Esophagus squamous epithelium (tissue), 5 donors: Measurements from ENCODE around the gene SLC6A9. TPM values are rescaled to one million over a fixed set of nuclear protein-coding genes. Genes with fewer than 3 reads are reported as not detected.

Experiments
- DNase-seq: peaks from one replicate; lab custom pipeline; 2025; lab: John Stamatoyannopoulos, UW
- H3K27ac ChIP-seq, 4 donors: fragments of 200-600 bp; sonication (generic); one replicate each; pipeline ENCODE4 v1.5.1; 2016 to 2019; ENCODE audit warnings: mild to moderate bottlenecking in 1 of 4
- H3K27me3 ChIP-seq, 4 donors: fragments of 200-600 bp; sonication (generic); 1 replicate in 3 of 4; 2 replicates in 1 of 4; pipeline versions ENCODE4 v1.5.1 to v1.6.0; 2017 to 2021; ENCODE audit warnings: antibody characterized with exemption in 1 of 4
- H3K36me3 ChIP-seq, 3 donors: fragments of 200-600 bp; sonication (generic); one replicate each; pipeline ENCODE4 v1.5.1; 2016 to 2019
- H3K4me1 ChIP-seq, 3 donors: fragments of 200-600 bp; sonication (generic); one replicate each; pipeline ENCODE4 v1.5.1; 2017 to 2019
- H3K4me3 ChIP-seq, 4 donors: fragments of 200-600 bp; sonication (generic); 1 replicate in 3 of 4; 2 replicates in 1 of 4; pipeline ENCODE4 v1.5.1; 2016 to 2019; ENCODE audit warnings: mild to moderate bottlenecking in 2 of 4, moderate library complexity in 1 of 4
- H3K9me3 ChIP-seq, 3 donors: fragments of 200-600 bp; sonication (generic); one replicate each; pipeline ENCODE4 v1.5.1; 2016 to 2019
- CTCF ChIP-seq, 6 experiments: fragments of 450-650 bp in 4 of 6; fragments of 200-600 bp in 2 of 6; sonication (generic) in 2 of 6; IDR thresholded peaks; one replicate each; pipeline ENCODE4 v1.5.1; 2016 to 2019; ENCODE audit warnings: antibody characterized with exemption in 6 of 6, mild to moderate bottlenecking in 4 of 6, moderate library complexity in 4 of 6
- POLR2A ChIP-seq, 4 donors: fragments of 450-650 bp; IDR thresholded peaks; one replicate each; pipeline ENCODE4 v1.6.1; 2017; ENCODE audit warnings: antibody characterized with exemption in 4 of 4, mild to moderate bottlenecking in 4 of 4, moderate library complexity in 3 of 4
- WGBS, 2 donors: methylation state at CpG; one replicate each; pipeline ENCODE4 v1.1.5; 2018; 5-methylcytosine and 5-hydroxymethylcytosine counted together
- intact Hi-C: fragments of 100-400 bp; cut with DNase I; formaldehyde crosslinking; loops from one replicate; pipeline ENCODE4 v1.15.0; 2022
- total RNA-seq, 4 donors: library from RNA; depleted of rRNA; stranded (reverse); fragments of >200 nt; gene quantifications; one replicate each; pipeline ENCODE4 v1.1.0, GENCODE V29; 2016
- donor health status: DM: yes; HTN: yes; CAD: no.

Gene SLC6A9
- total RNA-seq, 4 donors from 2014 or later: 10.4 to 40.0 (median 23.2) TPM

- WGBS, 2 donors: 84% methylated on average over 3 of the region's 3 CpGs
These were observed 3.9 kb downstream of the SLC6A9 start for GRCh38 chr1:44027320-44027719.

DNA sequence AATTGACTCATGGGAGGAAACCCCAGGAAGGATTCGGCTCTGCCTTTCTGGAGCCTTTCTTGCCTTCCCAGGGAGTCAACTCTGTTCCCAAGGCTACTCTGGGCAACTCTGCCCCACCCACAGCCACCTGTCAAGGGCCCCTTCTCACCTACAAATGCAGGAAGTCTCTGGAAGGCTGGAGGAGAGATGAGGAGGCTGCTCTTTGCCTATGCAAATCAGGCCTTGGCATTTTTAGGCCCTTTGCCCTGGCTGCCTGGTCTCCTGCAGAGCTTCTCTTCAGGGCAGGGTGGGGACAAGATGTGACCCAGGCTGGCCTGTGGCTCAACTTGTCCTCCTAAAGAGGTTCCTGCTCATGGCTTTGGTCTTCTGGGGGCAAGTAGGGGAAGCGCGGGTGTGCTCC is 5.4 kb downstream of the SLC6A9 start:
- Histone ChIP-seq H3K27ac (peak overlapping the region; percentile 61 to 99 (median 70)), H3K4me3 (no peak overlapping the region), H3K36me3 (peaks cover 0 to 32% (median 0%) of the 10 kb centered on the region in 3 donors), H3K9me3 (no peaks in the 10 kb centered on the region), H3K27me3 (no peaks in the 10 kb centered on the region), H3K4me1 (peaks cover 52 to 89% (median 52%) of the 10 kb centered on the region in 3 donors)
- intact Hi-C loops: no loop called here
- no peak for DNase-seq
- 69 to 74% methylated on average over 3 of the region's 3 CpGs for WGBS, 2 donors
- TF ChIP-seq POLR2A (IDR thresholded peaks at IDR 0.05): peak in 1 of 4 donors; percentile 19
- TF ChIP-seq CTCF (IDR thresholded peaks at IDR 0.05): no peak

More at GRCh38 chr1:44027320-44027719, 3.9 kb downstream of the SLC6A9 start:
- intact Hi-C loops: no loop called here
- H3K36me3 ChIP-seq: peaks cover 0 to 19% (median 0%) of the 10 kb centered on the region in 3 donors
- no peak overlapping the region for H3K4me3 ChIP-seq
- peak overlapping the region in 3 of 4 donors; percentile 68 to 99 (median 97) for H3K27ac ChIP-seq
- DNase-seq: no peak
- TF ChIP-seq CTCF (IDR thresholded peaks at IDR 0.05) (no peak), POLR2A (IDR thresholded peaks at IDR 0.05) (no peak)
- peaks cover 55 to 87% (median 55%) of the 10 kb centered on the region in 3 donors for H3K4me1 ChIP-seq
- no peaks in the 10 kb centered on the region for H3K27me3 ChIP-seq
- no peaks in the 10 kb centered on the region for H3K9me3 ChIP-seq

DNA sequence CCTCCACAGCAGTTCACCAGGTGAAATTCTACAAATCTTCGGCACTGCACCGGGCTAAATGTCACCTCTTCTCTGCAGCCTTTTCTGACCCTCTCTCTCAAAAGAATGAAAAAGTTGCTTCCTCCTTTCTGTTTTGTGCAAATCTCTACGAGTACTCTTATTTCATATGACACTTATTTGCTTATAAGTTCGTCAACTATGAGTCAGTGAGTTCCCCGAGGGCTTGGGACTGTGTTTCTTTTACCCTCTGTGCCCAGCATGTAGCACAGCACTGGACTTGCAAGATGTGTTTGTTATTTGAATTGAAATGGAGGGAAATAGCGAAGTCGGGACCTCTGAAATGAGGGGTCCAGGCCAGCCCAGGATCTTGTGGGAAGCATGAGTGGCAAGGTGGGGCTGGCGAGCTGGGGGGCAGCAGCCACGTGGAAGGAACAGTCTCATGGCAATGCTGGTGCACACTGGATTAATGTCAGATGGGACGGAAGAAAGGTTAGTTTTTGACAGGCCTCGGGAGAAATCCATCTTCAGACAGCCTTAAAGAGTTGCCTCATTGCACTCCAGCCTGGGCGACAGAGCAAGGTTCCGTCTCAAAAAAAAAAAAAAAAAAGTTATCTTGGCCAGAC is 6.2 kb downstream of the SLC6A9 start:
- Histone ChIP-seq H3K4me3 (no peak overlapping the region), H3K27ac (peak overlapping the region; percentile 66 to 99 (median 70)), H3K9me3 (no peaks in the 10 kb centered on the region), H3K36me3 (peaks cover 0 to 32% (median 0%) of the 10 kb centered on the region in 3 donors), H3K4me1 (peaks cover 53 to 97% (median 55%) of the 10 kb centered on the region in 3 donors), H3K27me3 (no peaks in the 10 kb centered on the region)
- TF ChIP-seq CTCF (IDR thresholded peaks at IDR 0.05) (no peak), POLR2A (IDR thresholded peaks at IDR 0.05) (no peak)
- 44 to 47% methylated on average over 11 to 13 of the region's 13 CpGs for WGBS, 2 donors
- DNase-seq: no peak
- intact Hi-C loops: no loop called here

GRCh38 chr1:44024031-44024902 is 7.0 kb downstream of the SLC6A9 start:
- DNase-seq: no peak
- H3K36me3 ChIP-seq: peaks cover 0 to 33% (median 0%) of the 10 kb centered on the region in 3 donors
- H3K27ac ChIP-seq: peak overlapping the region; percentile 66 to 99 (median 70)
- no peak overlapping the region for H3K4me3 ChIP-seq
- TF ChIP-seq POLR2A (IDR thresholded peaks at IDR 0.05) (no peak), CTCF (IDR thresholded peaks at IDR 0.05) (no peak)
- H3K27me3 ChIP-seq: no peaks in the 10 kb centered on the region
- intact Hi-C loops: no loop called here
- peaks cover 49 to 99% (median 57%) of the 10 kb centered on the region in 3 donors for H3K4me1 ChIP-seq
- H3K9me3 ChIP-seq: no peaks in the 10 kb centered on the region
- WGBS, 2 donors: 58 to 76% methylated on average over 3 to 4 of the region's 14 CpGs
